Measurements from ENCODE around the gene IMPA2. TPM values are rescaled to one million over a fixed set of nuclear protein-coding genes. Genes with fewer than 3 reads are reported as not detected.

The IMPA2 gene
- total and polyA plus RNA-seq, 3 donors from 2014 or later: 16.6 to 21.3 (median 16.7) TPM

- intact Hi-C loops (cut with DNase I; ENCODE audit: low total_unique reads): no loop called here
- WGBS, 2 donors: 93 to 94% methylated on average over 11 to 20 of the region's 20 CpGs
- no peak for DNase-seq
- Histone ChIP-seq H3K4me1 (no peaks in the 10 kb centered on the region), H3K9me3 (no peaks in the 10 kb centered on the region), H3K27me3 (no peaks in the 10 kb centered on the region), H3K36me3 (ENCODE audit: low read depth, missing control alignments) (no peaks in the 10 kb centered on the region), H3K4me3 (no peak overlapping the region), H3K27ac (no peak overlapping the region)
- TF ChIP-seq CTCF (IDR thresholded peaks at IDR 0.05): no peak
Measured at GRCh38 chr18:12048010-12048826, 66.9 kb downstream of the IMPA2 start.

- intact Hi-C loops (cut with DNase I; ENCODE audit: low total_unique reads): no loop called here
- WGBS, 2 donors: 67 to 92% methylated on average over 2 of the region's 2 CpGs
- Histone ChIP-seq H3K36me3 (ENCODE audit: low read depth, missing control alignments) (no peaks in the 10 kb centered on the region), H3K27me3 (no peaks in the 10 kb centered on the region), H3K4me1 (no peaks in the 10 kb centered on the region), H3K4me3 (no peak overlapping the region), H3K9me3 (no peaks in the 10 kb centered on the region), H3K27ac (no peak overlapping the region)
- no peak for DNase-seq
- TF ChIP-seq POLR2A (IDR thresholded peaks at IDR 0.05): no peak
- TF ChIP-seq CTCF (IDR thresholded peaks at IDR 0.05): no peak
Measured at GRCh38 chr18:12048827-12049175, 67.5 kb downstream of the IMPA2 start.

- H3K4me3 ChIP-seq: no peak overlapping the region
- intact Hi-C loops (cut with DNase I; ENCODE audit: low total_unique reads): no loop called here
- H3K9me3 ChIP-seq: no peaks in the 10 kb centered on the region
- H3K27me3 ChIP-seq: no peaks in the 10 kb centered on the region
- H3K4me1 ChIP-seq: no peaks in the 10 kb centered on the region
- no peaks in the 10 kb centered on the region for H3K36me3 ChIP-seq (ENCODE audit: low read depth, missing control alignments)
- TF ChIP-seq CTCF (IDR thresholded peaks at IDR 0.05): no peak
- no peak for TF ChIP-seq POLR2A (IDR thresholded peaks at IDR 0.05)
- WGBS, 2 donors: 60 to 67% methylated on average over 9 of the region's 9 CpGs
- no peak for DNase-seq
- H3K27ac ChIP-seq: no peak overlapping the region
Measured at GRCh38 chr18:12049978-12050811, 68.9 kb downstream of the IMPA2 start.

- no peak for DNase-seq
- Histone ChIP-seq H3K27ac (no peak overlapping the region), H3K4me1 (no peaks in the 10 kb centered on the region), H3K4me3 (no peak overlapping the region), H3K36me3 (ENCODE audit: low read depth, missing control alignments) (no peaks in the 10 kb centered on the region), H3K27me3 (no peaks in the 10 kb centered on the region), H3K9me3 (no peaks in the 10 kb centered on the region)
- WGBS, 2 donors: 83 to 89% methylated on average over 3 of the region's 3 CpGs
- intact Hi-C loops (cut with DNase I; ENCODE audit: low total_unique reads): no loop called here
- TF ChIP-seq CTCF (IDR thresholded peaks at IDR 0.05) (no peak), POLR2A (IDR thresholded peaks at IDR 0.05) (no peak)
Measured at GRCh38 chr18:12052866-12053265, 71.6 kb downstream of the IMPA2 start.

Data from testis (tissue), 3 donors.